Ishikawa (cell line): ENCODE measurements around the gene TSTD2.

Experiments used
- CEBPB ChIP-seq: IDR thresholded peaks from 2 replicates; pipeline ENCODE4 v1.6.1; 2012
- CREB1 ChIP-seq: IDR thresholded peaks from 2 replicates; pipeline ENCODE4 v1.6.1; 2012; ENCODE audit warnings: low read depth
- EGR1 ChIP-seq: IDR thresholded peaks from 2 replicates; pipeline ENCODE4 v1.6.1; 2012
- EP300 ChIP-seq: IDR thresholded peaks from 2 replicates; pipeline ENCODE4 v1.6.1; 2012; ENCODE audit warnings: borderline replicate concordance
- FOXM1 ChIP-seq: IDR thresholded peaks from 2 replicates; pipeline ENCODE4 v1.6.1; 2012; ENCODE audit warnings: low read depth, borderline replicate concordance
- MAX ChIP-seq: IDR thresholded peaks from 2 replicates; pipeline ENCODE4 v1.6.1; 2012
- NFIC ChIP-seq: IDR thresholded peaks from 2 replicates; pipeline ENCODE4 v1.6.1; 2012
- RAD21 ChIP-seq: IDR thresholded peaks from 2 replicates; pipeline ENCODE4 v1.6.1; 2012; ENCODE audit warnings: low read depth
- REST ChIP-seq: IDR thresholded peaks from 2 replicates; pipeline ENCODE4 v1.6.1; 2012; ENCODE audit warnings: low read depth, mild to moderate bottlenecking
- TAF1 ChIP-seq: IDR thresholded peaks from 2 replicates; pipeline ENCODE4 v1.6.1; 2012; ENCODE audit warnings: low read depth, mild to moderate bottlenecking
- TCF12 ChIP-seq: IDR thresholded peaks from 2 replicates; pipeline ENCODE4 v1.6.1; 2012; ENCODE audit warnings: low read depth
- TEAD4 ChIP-seq: IDR thresholded peaks from 2 replicates; pipeline ENCODE4 v1.6.1; 2012
- USF1 ChIP-seq: IDR thresholded peaks from 2 replicates; pipeline ENCODE4 v1.6.1; 2012
- YY1 ChIP-seq: IDR thresholded peaks from 2 replicates; pipeline ENCODE4 v1.6.1; 2012; ENCODE audit warnings: low read depth
- ZBTB7A ChIP-seq: IDR thresholded peaks from 2 replicates; pipeline ENCODE4 v1.6.1; 2012; ENCODE audit warnings: low read depth

Gene TSTD2

GRCh38 chr9:97553141-97553540, 80.0 kb downstream of the TSTD2 start:
- no peak for TF ChIP-seq REST
- TF ChIP-seq TEAD4, result no peak
- TF ChIP-seq NFIC, result no peak
- TF ChIP-seq TCF12, result no peak
- no peak for TF ChIP-seq USF1
- TF ChIP-seq CREB1, result no peak
- no peak for TF ChIP-seq EP300
- TF ChIP-seq YY1, result no peak
- no peak for TF ChIP-seq ZBTB7A

- TF ChIP-seq YY1 (no peak), ZBTB7A (no peak), TAF1 (no peak), EP300 (no peak), TEAD4 (no peak), RAD21 (no peak), TCF12 (no peak), FOXM1 (no peak), MAX (no peak), CREB1 (no peak)
These were observed 81.9 kb downstream of the TSTD2 start for GRCh38 chr9:97551308-97551707.

- TF ChIP-seq TEAD4 (no peak), EGR1 (no peak), CEBPB (no peak)
These were observed 82.8 kb downstream of the TSTD2 start for GRCh38 chr9:97550386-97550785.
